ENCODE data around the gene GALNT10. TPM values are rescaled to one million over a fixed set of nuclear protein-coding genes. Genes with fewer than 3 reads are reported as not detected.

GALNT10 gene
- total RNA-seq, 1 donor from 2014 or later = 93.8 TPM

- H3K4me1 ChIP-seq = no peaks in the 10 kb centered on the region
- no peak for TF ChIP-seq CTCF (IDR thresholded peaks at IDR 0.05)
- no peaks in the 10 kb centered on the region for H3K27me3 ChIP-seq
- no peak for DNase-seq
- peaks cover 32% of the 10 kb centered on the region for H3K36me3 ChIP-seq
- intact Hi-C loops (cut with DNase I) = no loop called here
- H3K27ac ChIP-seq = no peak overlapping the region
- H3K9me3 ChIP-seq = no peaks in the 10 kb centered on the region
- H3K4me3 ChIP-seq = no peak overlapping the region
- ATAC-seq = no peak
These were observed 199.6 kb downstream of the GALNT10 start for GRCh38 chr5:154390096-154390495.

GRCh38 chr5:154390746-154391359 is 200.3 kb downstream of the GALNT10 start:
- ATAC-seq = no peak
- no peak for DNase-seq
- Histone ChIP-seq H3K27ac (no peak overlapping the region), H3K9me3 (no peaks in the 10 kb centered on the region), H3K27me3 (no peaks in the 10 kb centered on the region), H3K4me1 (no peaks in the 10 kb centered on the region), H3K4me3 (no peak overlapping the region), H3K36me3 (peaks cover 30% of the 10 kb centered on the region)
- TF ChIP-seq CTCF (IDR thresholded peaks at IDR 0.05) = no peak
- intact Hi-C loops (cut with DNase I) = no loop called here

GRCh38 chr5:154391788-154392187 is 201.3 kb downstream of the GALNT10 start:
- ATAC-seq (no peak), DNase-seq (no peak)
- TF ChIP-seq CTCF (IDR thresholded peaks at IDR 0.05) = no peak
- H3K4me1 ChIP-seq = no peaks in the 10 kb centered on the region
- intact Hi-C loops (cut with DNase I) = no loop called here
- H3K9me3 ChIP-seq = no peaks in the 10 kb centered on the region
- H3K27ac ChIP-seq = no peak overlapping the region
- no peaks in the 10 kb centered on the region for H3K27me3 ChIP-seq
- peaks cover 25% of the 10 kb centered on the region for H3K36me3 ChIP-seq
- no peak overlapping the region for H3K4me3 ChIP-seq

GRCh38 chr5:154393850-154394249 is 203.3 kb downstream of the GALNT10 start:
- H3K27me3 ChIP-seq = no peaks in the 10 kb centered on the region

GRCh38 chr5:154394307-154394706 is 203.8 kb downstream of the GALNT10 start:
- intact Hi-C loops (cut with DNase I) = no loop called here
- no peak overlapping the region for H3K27ac ChIP-seq
- TF ChIP-seq CTCF (IDR thresholded peaks at IDR 0.05) = no peak
- no peak overlapping the region for H3K4me3 ChIP-seq
- peaks cover 31% of the 10 kb centered on the region for H3K36me3 ChIP-seq
- no peaks in the 10 kb centered on the region for H3K4me1 ChIP-seq
- no peaks in the 10 kb centered on the region for H3K27me3 ChIP-seq
- ATAC-seq = no peak
- H3K9me3 ChIP-seq = no peaks in the 10 kb centered on the region
- DNase-seq = no peak

More at GRCh38 chr5:154393850-154394249, 203.3 kb downstream of the GALNT10 start:
- no peak for DNase-seq
- Histone ChIP-seq H3K4me1 (no peaks in the 10 kb centered on the region), H3K4me3 (no peak overlapping the region), H3K36me3 (peaks cover 28% of the 10 kb centered on the region), H3K27ac (no peak overlapping the region), H3K9me3 (no peaks in the 10 kb centered on the region)
- no peak for TF ChIP-seq CTCF (IDR thresholded peaks at IDR 0.05)
- no peak for ATAC-seq
- intact Hi-C loops (cut with DNase I) = no loop called here

Data from upper lobe of right lung (tissue), 1 donor.